ENCODE data around the gene DYNLT1.

DNA sequence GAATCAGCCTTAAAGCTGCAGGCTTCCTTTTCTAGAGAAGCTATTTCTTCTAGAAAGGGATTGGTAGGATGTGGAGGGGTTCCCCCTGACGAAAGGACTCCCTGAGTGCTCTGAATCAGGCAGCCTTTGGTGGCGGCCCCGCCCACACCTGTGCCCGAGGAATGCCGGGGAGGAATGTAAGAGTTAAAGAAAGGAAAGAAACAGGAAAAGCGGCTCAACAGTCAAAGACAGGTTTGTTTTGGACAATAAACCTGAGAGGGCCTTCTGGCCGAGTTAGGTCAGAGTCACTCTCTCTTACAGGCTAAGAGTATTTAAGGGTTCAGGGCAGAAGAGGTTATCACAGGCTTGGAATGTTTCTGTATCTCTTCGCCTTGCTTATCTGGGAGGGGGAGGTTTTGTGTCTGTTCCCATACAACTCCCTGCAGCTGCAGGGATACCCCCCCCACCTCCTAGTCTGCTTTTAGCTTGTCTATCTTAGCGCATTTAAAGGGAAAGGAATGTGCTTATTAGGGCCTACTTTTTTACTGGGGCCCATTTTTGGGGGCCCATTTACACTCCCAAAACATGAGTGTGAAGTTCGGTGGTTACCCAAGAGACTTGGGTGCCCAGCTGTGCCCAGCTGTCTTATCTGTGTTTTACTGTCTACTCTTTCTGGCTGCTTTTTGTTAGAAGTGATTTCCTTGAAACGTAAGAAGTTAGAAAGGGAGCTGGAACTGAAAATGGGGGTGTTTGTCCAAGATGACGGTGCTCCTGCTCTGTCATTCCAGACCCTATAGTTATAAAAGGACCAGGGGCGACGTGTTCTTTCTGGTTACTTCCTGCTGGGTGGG, 32.8 kb downstream of the DYNLT1 start:
- TF ChIP-seq, protein P1, sequence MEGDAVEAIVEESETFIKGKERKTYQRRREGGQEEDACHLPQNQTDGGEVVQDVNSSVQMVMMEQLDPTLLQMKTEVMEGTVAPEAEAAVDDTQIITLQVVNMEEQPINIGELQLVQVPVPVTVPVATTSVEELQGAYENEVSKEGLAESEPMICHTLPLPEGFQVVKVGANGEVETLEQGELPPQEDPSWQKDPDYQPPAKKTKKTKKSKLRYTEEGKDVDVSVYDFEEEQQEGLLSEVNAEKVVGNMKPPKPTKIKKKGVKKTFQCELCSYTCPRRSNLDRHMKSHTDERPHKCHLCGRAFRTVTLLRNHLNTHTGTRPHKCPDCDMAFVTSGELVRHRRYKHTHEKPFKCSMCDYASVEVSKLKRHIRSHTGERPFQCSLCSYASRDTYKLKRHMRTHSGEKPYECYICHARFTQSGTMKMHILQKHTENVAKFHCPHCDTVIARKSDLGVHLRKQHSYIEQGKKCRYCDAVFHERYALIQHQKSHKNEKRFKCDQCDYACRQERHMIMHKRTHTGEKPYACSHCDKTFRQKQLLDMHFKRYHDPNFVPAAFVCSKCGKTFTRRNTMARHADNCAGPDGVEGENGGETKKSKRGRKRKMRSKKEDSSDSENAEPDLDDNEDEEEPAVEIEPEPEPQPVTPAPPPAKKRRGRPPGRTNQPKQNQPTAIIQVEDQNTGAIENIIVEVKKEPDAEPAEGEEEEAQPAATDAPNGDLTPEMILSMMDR (IDR thresholded peaks at IDR 0.05): no peak
- TF ChIP-seq POLR2A (IDR thresholded peaks at IDR 0.05) (no peak), POLR2AphosphoS5 (IDR thresholded peaks at IDR 0.05) (no peak), EP300 (IDR thresholded peaks at IDR 0.05) (no peak)
